C4-2B (cell line): ENCODE results near the gene TYMP.
"Not testable (repeated sequence)": the region's sequence is repeated elsewhere in the genome, so short reads cannot be mapped to it uniquely, and the experiment has no call there.

Source experiments
- H3K27ac ChIP-seq: fragments of 450-650 bp; 2 replicates; pipeline ENCODE4 v1.5.1; 2017
- CTCF ChIP-seq: fragments of 450-650 bp; conservative IDR thresholded peaks from 2 replicates; pipeline ENCODE4 v1.5.1; 2017; ENCODE audit warnings: mild to moderate bottlenecking
- ZFX ChIP-seq: fragments of 450-650 bp; IDR thresholded peaks from 2 replicates; pipeline ENCODE4 v1.6.1; 2017

TYMP gene

DNA sequence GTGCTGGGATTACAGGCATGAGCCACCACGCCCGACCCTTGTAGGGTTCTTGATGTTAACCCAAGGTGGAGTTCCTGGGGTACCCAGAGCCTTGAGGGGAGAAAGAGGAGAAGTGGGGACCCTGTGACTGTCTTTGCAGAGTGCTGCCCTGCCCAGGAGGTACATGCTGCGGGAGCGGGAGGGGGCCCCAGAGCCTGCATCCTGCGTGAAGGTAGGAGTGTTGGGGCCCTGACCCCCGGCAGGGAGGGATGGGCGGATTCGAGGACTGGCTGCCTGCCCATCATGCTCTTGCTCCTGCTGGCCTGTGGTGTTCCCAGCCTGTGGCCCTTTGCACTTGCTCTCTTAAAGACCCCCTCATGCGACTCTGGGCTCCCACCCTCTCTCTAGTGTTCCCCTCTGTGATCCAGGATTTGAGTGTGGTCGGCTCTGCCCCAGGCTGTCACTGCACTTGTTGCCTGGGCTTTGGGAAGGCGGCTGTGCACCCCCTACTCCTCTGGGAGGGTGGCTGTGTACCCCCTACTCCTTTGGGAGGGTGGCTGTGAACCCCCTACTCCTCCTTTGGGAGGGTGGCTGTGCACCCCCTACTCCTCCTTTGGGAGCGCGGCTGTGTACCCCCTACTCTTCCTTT lies 8.9 kb downstream of the TYMP start:
- no peak overlapping the region for H3K27ac ChIP-seq
- TF ChIP-seq ZFX (no peak), CTCF (no peak)

DNA sequence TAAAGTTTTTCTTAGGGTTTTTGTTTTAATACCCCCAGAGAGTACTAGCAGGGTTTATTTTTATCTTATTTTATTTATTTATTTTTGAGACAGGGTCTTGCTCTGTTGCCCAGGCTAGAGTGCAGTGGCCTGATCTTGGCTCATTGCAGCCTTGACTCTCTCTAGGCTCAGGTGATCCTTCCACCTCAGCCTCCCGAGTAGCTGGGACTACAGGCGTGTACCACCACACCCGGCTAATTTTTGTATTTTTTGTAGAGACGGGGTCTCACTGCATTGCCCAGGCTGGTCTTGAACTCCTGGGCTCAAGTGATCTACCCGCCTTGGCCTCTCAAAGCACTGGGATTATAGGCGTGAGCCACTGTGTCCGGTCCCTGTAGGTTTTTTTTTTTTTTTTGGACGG lies 9.6 kb downstream of the TYMP start:
- H3K27ac ChIP-seq: not testable (repeated sequence)

DNA sequence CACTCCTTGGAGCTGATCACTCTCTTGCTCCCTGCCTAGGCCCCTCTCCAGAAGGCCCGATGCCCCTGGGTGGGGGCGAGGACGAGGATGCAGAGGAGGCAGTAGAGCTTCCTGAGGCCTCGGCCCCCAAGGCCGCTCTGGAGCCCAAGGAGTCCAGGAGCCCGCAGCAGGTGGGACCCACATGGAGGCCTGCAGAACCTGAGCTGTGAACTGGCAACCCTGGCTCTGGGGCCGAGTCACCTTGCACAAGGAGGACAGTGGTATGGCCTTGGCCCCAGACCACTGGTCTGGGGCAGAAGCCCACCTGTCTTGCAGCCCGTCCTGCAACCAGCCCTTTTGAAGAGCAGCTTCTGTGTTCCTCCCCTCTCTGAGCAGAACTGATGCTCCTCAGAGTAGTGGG lies 10.7 kb downstream of the TYMP start:
- H3K27ac ChIP-seq: no peak overlapping the region
- TF ChIP-seq ZFX: no peak
- no peak for TF ChIP-seq CTCF

DNA sequence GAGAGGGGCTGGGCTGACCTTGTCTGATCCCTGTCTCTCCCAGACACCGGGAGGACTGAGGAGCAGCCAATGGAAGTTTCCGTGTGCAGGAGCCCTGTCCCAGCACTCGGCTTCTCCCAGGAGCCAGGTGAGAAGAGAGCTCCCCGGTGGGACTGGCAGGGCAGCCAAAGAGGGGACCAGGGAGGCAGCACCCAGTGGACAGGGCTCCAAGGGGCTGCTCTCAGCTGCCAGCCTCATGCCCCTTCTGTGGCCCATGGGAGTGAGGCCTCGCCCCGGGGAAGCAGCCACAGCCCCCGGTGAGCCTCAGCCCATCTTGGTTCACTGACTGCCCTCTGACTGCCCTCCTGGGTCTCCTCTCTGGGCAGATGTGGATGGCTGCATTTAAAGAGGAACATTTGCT lies 11.2 kb downstream of the TYMP start:
- H3K27ac ChIP-seq: no peak overlapping the region

GRCh38 chr22:50517495-50518260 lies 12.1 kb downstream of the TYMP start:
- TF ChIP-seq ZFX: no peak
- H3K27ac ChIP-seq: no peak overlapping the region

More for the DNA sequence above, 11.2 kb downstream of the TYMP start:
- no peak for TF ChIP-seq ZFX
- TF ChIP-seq CTCF: no peak

- no peak for TF ChIP-seq ZFX
- TF ChIP-seq CTCF: no peak
- H3K27ac ChIP-seq: no peak overlapping the region
Measured at GRCh38 chr22:50516891-50517290, 12.9 kb downstream of the TYMP start.

DNA sequence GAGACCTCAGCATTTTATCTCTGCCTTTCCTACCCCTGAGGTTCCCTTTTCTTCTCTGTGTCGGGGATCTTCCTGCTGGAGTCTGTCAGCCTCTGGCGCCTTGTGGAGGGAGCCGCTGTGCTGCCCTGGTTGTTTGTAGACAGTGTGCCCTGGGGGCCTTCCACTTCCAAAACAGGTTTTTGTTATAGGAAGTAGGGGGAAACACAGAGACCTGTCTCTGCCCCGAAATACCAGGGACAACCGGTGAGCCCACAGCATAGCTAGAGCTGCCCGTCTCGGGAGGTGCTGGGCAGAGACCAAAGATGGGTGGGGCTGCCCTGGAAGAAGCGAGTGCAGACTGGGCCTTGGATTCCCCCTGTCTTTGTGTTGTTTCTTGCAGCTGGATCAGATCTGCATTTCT lies 13.7 kb downstream of the TYMP start:
- TF ChIP-seq ZFX (no peak), CTCF (no peak)
- H3K27ac ChIP-seq: no peak overlapping the region

DNA sequence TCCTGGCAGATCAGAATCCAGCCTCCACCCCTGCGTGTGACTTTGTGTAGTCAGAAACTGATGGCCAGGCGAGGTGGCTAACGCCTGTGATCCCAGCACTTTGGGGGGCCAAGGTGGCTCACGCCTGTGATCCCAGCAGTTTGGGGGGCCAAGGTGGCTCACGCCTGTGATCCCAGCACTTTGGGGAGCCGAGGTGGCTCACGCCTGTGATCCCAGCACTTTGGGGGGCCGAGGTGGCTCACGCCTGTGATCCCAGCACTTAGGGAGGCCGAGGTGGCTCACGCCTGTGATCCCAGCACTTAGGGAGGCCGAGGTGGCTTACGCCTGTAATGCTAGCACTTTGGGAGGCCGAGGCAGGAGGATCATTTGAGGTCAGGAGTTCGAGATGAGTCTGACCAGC lies 16.6 kb downstream of the TYMP start:
- TF ChIP-seq CTCF (no peak), ZFX (no peak)
- H3K27ac ChIP-seq: no peak overlapping the region
